PC-3 (cell line): Measurements from ENCODE around the gene SMOC2. TPM values are rescaled to one million over a fixed set of nuclear protein-coding genes. Genes with fewer than 3 reads are reported as not detected.

Source experiments
- ATAC-seq: fragments of 200-7000 bp; cut with Tn5 transposase; 2 replicates; pipeline ENCODE4 v1.9.1; 2020; ENCODE audit warnings: mild to moderate bottlenecking, moderate library complexity
- BruUV-seq: library from RNA; stranded (reverse); fragments of 400-500 nt; replicated peaks from 2 replicates; lab custom pipeline; 2021; lab: Mats Ljungman, UMichigan
- CTCF ChIA-PET: fragments of 300-600 bp; sonication (Branson Sonifier 250); formaldehyde crosslinking; loops from one replicate; lab custom pipeline; 2022; ENCODE audit warnings: antibody characterized with exemption; lab: Charles Lee
- POLR2A ChIA-PET: fragments of 300-600 bp; sonication (Branson Sonifier 250); formaldehyde crosslinking; loops from one replicate; lab custom pipeline; 2022; ENCODE audit warnings: antibody characterized with exemption; ENCODE audit not compliant: unreplicated experiment; lab: Charles Lee
- DNase-seq: peaks from one replicate; pipeline ENCODE4 v3.0.0-alpha.2; 2015
- H2AFZ ChIP-seq: fragments of 300-600 bp; sonication (generic); 2 replicates; pipeline ENCODE4 v1.6.0; 2016; ENCODE audit warnings: antibody characterized with exemption, low read length
- H3F3A ChIP-seq: fragments of 300-600 bp; sonication (generic); one replicate; pipeline ENCODE4 v1.6.0; 2017; ENCODE audit warnings: antibody characterized with exemption, low read length, control low read depth, mild to moderate bottlenecking; ENCODE audit not compliant: unreplicated experiment
- H3K27ac ChIP-seq: fragments of 300-600 bp; sonication (generic); 2 replicates; pipeline ENCODE4 v1.5.1; 2016; ENCODE audit warnings: mild to moderate bottlenecking, low read length
- H3K27me3 ChIP-seq: fragments of 300-600 bp; sonication (generic); 2 replicates; pipeline ENCODE4 v1.6.1; 2016; ENCODE audit warnings: low read length, mixed read lengths
- H3K36me3 ChIP-seq: fragments of 300-600 bp; sonication (generic); 2 replicates; pipeline ENCODE4 v1.6.1; 2016; ENCODE audit warnings: low read depth, mixed run types, low read length, mixed read lengths
- H3K4me1 ChIP-seq: fragments of 300-600 bp; sonication (generic); 2 replicates; pipeline ENCODE4 v1.5.1; 2016; ENCODE audit warnings: low read length; ENCODE audit not compliant: insufficient read depth
- H3K4me2 ChIP-seq: fragments of 300-600 bp; sonication (generic); 2 replicates; pipeline ENCODE4 v1.6.0; 2016; ENCODE audit warnings: low read length
- H3K4me3 ChIP-seq: fragments of 300-600 bp; sonication (generic); 2 replicates; pipeline ENCODE4 v1.5.1; 2016; ENCODE audit warnings: mild to moderate bottlenecking, low read length, mixed read lengths
- H3K79me2 ChIP-seq: fragments of 300-600 bp; sonication (generic); 2 replicates; pipeline ENCODE4 v1.6.1; 2017; ENCODE audit warnings: low read length, mixed read lengths
- H3K9ac ChIP-seq: fragments of 300-600 bp; sonication (generic); 2 replicates; pipeline ENCODE4 v1.6.0; 2016; ENCODE audit warnings: mild to moderate bottlenecking, low read length
- H3K9me2 ChIP-seq: fragments of 300-600 bp; sonication (generic); replicated peaks from 2 replicates; pipeline ENCODE4 v1.6.1; 2016; ENCODE audit warnings: mixed run types, low read length, mixed read lengths
- H3K9me3 ChIP-seq: fragments of 300-600 bp; sonication (generic); 2 replicates; pipeline ENCODE4 v1.6.1; 2016; ENCODE audit warnings: low read length, mixed read lengths
- H4K20me1 ChIP-seq: fragments of 300-600 bp; sonication (generic); 2 replicates; pipeline ENCODE4 v1.6.1; 2016; ENCODE audit warnings: low read length, mixed read lengths
- EZH2 ChIP-seq: fragments of 300-600 bp; sonication (generic); IDR thresholded peaks from one replicate; pipeline ENCODE4 v1.6.1; 2017; ENCODE audit warnings: antibody characterized with exemption, mild to moderate bottlenecking, low read length; ENCODE audit not compliant: unreplicated experiment
- EZH2phosphoT487 ChIP-seq: fragments of 300-600 bp; sonication (generic); IDR thresholded peaks from 2 replicates; pipeline ENCODE4 v1.6.1; 2018; ENCODE audit warnings: mild to moderate bottlenecking, antibody characterized with exemption, low read length, borderline replicate concordance
- intact Hi-C: fragments of 100-400 bp; cut with micrococcal nuclease; formaldehyde crosslinking; loops from 2 replicates; pipeline ENCODE4 v1.9.0; 2023
- total RNA-seq: library from RNA; depleted of rRNA; stranded (reverse); fragments of >200 nt; gene quantifications from 2 replicates; pipeline ENCODE4 v1.2.3, GENCODE V29; 2014
- TF ChIP-seq, protein P1 (sequence below): fragments of 300-600 bp; sonication (generic); conservative IDR thresholded peaks from 2 replicates; pipeline ENCODE4 v1.5.1; 2017; ENCODE audit warnings: antibody characterized with exemption, low read depth, mild to moderate bottlenecking, low read length

The SMOC2 gene
- total RNA-seq, 1 experiment from 2014 or later = not detected

DNA sequence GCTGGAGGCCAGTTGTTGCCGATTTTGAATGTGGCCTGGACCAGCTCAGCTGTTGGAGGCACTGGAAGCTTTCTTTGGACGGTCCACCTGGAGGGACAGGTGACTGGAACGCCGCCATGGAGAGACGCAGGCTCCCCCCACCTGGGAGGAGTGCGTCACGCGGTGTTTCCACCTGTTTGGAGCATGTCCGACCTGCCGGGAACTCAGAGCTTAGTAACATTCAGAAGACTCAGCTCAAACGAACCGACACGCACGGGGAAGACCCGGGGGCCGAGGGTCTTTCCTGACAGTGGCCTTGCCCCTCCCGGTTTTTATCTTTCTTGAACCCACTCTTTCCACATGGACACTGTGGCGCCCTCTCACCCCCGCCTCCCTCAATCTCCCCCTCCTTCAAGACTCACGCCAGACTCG is 141.6 kb downstream of the SMOC2 start:
- TF ChIP-seq, protein P1, sequence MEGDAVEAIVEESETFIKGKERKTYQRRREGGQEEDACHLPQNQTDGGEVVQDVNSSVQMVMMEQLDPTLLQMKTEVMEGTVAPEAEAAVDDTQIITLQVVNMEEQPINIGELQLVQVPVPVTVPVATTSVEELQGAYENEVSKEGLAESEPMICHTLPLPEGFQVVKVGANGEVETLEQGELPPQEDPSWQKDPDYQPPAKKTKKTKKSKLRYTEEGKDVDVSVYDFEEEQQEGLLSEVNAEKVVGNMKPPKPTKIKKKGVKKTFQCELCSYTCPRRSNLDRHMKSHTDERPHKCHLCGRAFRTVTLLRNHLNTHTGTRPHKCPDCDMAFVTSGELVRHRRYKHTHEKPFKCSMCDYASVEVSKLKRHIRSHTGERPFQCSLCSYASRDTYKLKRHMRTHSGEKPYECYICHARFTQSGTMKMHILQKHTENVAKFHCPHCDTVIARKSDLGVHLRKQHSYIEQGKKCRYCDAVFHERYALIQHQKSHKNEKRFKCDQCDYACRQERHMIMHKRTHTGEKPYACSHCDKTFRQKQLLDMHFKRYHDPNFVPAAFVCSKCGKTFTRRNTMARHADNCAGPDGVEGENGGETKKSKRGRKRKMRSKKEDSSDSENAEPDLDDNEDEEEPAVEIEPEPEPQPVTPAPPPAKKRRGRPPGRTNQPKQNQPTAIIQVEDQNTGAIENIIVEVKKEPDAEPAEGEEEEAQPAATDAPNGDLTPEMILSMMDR = no peak
- TF ChIP-seq EZH2phosphoT487 (no peak), EZH2 (no peak)
- H4K20me1 ChIP-seq = no peaks in the 10 kb centered on the region
- ATAC-seq (no peak), DNase-seq (no peak)
- H3K4me3 ChIP-seq = no peak overlapping the region
- H3K79me2 ChIP-seq = no peaks in the 10 kb centered on the region
- intact Hi-C loops = no loop called here
- H3F3A ChIP-seq = no peaks in the 10 kb centered on the region
- no peaks in the 10 kb centered on the region for H3K4me1 ChIP-seq
- H3K27me3 ChIP-seq = peaks cover 35% of the 10 kb centered on the region
- no peak overlapping the region for H3K4me2 ChIP-seq
- ChIA-PET POLR2A (no interaction called here), CTCF (no interaction called here)
- no peak overlapping the region for H2AFZ ChIP-seq
- no peaks in the 10 kb centered on the region for H3K9me2 ChIP-seq
- H3K27ac ChIP-seq = no peak overlapping the region
- H3K9ac ChIP-seq = no peak overlapping the region
- BruUV-seq = no TSS peak
- no peaks in the 10 kb centered on the region for H3K36me3 ChIP-seq
- H3K9me3 ChIP-seq = no peaks in the 10 kb centered on the region

DNA sequence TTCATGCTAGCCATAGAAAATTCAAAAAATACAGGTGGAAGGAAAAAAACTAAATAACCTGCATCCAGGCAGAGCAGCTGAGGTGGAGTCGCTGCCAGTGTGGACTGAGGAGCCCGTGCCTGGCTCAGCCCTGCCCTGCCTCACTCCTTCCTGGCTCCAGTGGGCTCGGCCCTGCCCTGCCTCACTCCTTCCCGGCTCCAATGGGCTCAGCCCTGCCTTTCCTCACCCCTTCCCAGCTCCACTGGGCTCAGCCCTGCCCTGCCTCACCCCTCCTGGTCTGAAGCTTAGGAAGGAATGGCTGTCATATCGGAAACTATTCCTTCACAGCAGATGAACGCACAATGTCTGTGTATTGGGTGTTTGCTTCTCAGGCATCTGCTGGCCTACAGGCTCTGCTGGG is 142.1 kb downstream of the SMOC2 start:
- no peak overlapping the region for H3K27ac ChIP-seq
- DNase-seq (no peak), ATAC-seq (no peak)
- H3K4me2 ChIP-seq = no peak overlapping the region
- no peak overlapping the region for H3K4me3 ChIP-seq
- no peaks in the 10 kb centered on the region for H3K36me3 ChIP-seq
- CTCF ChIA-PET = no interaction called here
- no peaks in the 10 kb centered on the region for H3K4me1 ChIP-seq
- H3K9ac ChIP-seq = no peak overlapping the region
- peaks cover 35% of the 10 kb centered on the region for H3K27me3 ChIP-seq
- TF ChIP-seq, protein P1 = no peak
- TF ChIP-seq EZH2phosphoT487 (no peak), EZH2 (no peak)
- H3K9me2 ChIP-seq = no peaks in the 10 kb centered on the region
- no peaks in the 10 kb centered on the region for H3K9me3 ChIP-seq
- no peaks in the 10 kb centered on the region for H3K79me2 ChIP-seq
- intact Hi-C loops = no loop called here
- H2AFZ ChIP-seq = no peak overlapping the region
- POLR2A ChIA-PET = no interaction called here
- no peaks in the 10 kb centered on the region for H4K20me1 ChIP-seq
- no peaks in the 10 kb centered on the region for H3F3A ChIP-seq
- BruUV-seq = no TSS peak

DNA sequence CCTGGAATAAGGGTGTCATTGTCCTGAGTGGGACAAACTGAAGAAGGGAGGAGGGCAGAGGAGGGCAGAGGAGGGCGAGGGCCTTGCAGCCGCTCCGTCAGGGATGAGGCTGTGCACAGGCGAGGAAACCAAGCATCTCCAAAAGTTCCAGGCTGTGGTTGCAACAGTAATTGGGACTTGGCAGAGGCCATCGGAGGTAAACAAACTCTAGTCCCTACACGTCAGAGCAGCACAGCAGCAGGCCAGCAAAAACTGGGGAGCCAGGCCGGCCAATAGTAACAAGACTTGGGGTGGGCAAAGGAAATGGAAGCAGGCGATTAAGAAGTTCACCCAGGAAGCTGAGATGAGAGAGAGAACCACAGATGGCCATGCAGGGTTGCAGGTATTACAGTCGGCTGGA is 142.8 kb downstream of the SMOC2 start:
- POLR2A ChIA-PET = no interaction called here
- CTCF ChIA-PET = no interaction called here
- no peaks in the 10 kb centered on the region for H3K79me2 ChIP-seq
- H4K20me1 ChIP-seq = no peaks in the 10 kb centered on the region
- H3K9me3 ChIP-seq = no peaks in the 10 kb centered on the region
- BruUV-seq = no TSS peak
- H3K36me3 ChIP-seq = no peaks in the 10 kb centered on the region
- no peak overlapping the region for H3K4me3 ChIP-seq
- H3K27ac ChIP-seq = no peak overlapping the region
- no peak overlapping the region for H3K4me2 ChIP-seq
- H3K4me1 ChIP-seq = no peaks in the 10 kb centered on the region
- H3K9ac ChIP-seq = no peak overlapping the region
- intact Hi-C loops = no loop called here
- peaks cover 35% of the 10 kb centered on the region for H3K27me3 ChIP-seq
- ATAC-seq (no peak), DNase-seq (no peak)
- H3F3A ChIP-seq = no peaks in the 10 kb centered on the region
- H3K9me2 ChIP-seq = no peaks in the 10 kb centered on the region
- H2AFZ ChIP-seq = no peak overlapping the region
- no peak for TF ChIP-seq EZH2
- TF ChIP-seq EZH2phosphoT487 = no peak
